ENCODE measurements around the gene CAD. TPM values are rescaled to one million over a fixed set of nuclear protein-coding genes. Genes with fewer than 3 reads are reported as not detected.
"Not testable (repeated sequence)": the region's sequence is repeated elsewhere in the genome, so short reads cannot be mapped to it uniquely, and the experiment has no call there.

CAD gene
- total RNA-seq, 1 donor from 2014 or later: 38.5 TPM

DNA sequence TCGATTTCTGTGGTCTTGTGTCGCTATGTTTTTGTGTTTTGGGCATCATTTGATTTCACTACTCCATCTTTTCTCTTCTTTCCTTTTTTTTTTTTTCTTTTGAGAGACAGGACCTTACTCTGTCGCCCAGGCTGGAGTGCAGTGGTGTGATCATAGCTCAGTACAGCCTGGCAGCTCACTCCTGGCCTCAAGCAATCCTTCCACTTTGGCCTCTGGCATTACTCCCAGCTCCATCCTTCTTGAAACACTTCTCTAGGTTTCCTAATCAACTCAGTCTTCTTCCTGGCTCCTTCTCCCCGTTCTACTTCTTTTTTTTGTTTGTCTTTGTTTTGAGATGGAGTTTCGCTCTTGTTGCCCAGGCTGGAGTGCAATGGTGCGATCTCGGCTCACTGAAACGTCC is 41.8 kb upstream of the CAD start:
- no peaks in the 10 kb centered on the region for H3K9me3 Mint-ChIP-seq (ENCODE audit: unreplicated experiment)
- no peak overlapping the region for H3K4me3 Mint-ChIP-seq (ENCODE audit: unreplicated experiment)
- TF ChIP-seq, protein P1, sequence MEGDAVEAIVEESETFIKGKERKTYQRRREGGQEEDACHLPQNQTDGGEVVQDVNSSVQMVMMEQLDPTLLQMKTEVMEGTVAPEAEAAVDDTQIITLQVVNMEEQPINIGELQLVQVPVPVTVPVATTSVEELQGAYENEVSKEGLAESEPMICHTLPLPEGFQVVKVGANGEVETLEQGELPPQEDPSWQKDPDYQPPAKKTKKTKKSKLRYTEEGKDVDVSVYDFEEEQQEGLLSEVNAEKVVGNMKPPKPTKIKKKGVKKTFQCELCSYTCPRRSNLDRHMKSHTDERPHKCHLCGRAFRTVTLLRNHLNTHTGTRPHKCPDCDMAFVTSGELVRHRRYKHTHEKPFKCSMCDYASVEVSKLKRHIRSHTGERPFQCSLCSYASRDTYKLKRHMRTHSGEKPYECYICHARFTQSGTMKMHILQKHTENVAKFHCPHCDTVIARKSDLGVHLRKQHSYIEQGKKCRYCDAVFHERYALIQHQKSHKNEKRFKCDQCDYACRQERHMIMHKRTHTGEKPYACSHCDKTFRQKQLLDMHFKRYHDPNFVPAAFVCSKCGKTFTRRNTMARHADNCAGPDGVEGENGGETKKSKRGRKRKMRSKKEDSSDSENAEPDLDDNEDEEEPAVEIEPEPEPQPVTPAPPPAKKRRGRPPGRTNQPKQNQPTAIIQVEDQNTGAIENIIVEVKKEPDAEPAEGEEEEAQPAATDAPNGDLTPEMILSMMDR (IDR thresholded peaks at IDR 0.05; ENCODE audit: partially characterized antibody, unreplicated experiment): no peak
- H3K36me3 Mint-ChIP-seq (ENCODE audit: unreplicated experiment): no peaks in the 10 kb centered on the region
- no peaks in the 10 kb centered on the region for H3K4me1 Mint-ChIP-seq (ENCODE audit: low read depth, unreplicated experiment)
- no peak overlapping the region for H3K27ac Mint-ChIP-seq (ENCODE audit: unreplicated experiment)
- peaks cover 5% of the 10 kb centered on the region for H3K27me3 Mint-ChIP-seq (ENCODE audit: unreplicated experiment)
- DNase-seq: no peak

DNA sequence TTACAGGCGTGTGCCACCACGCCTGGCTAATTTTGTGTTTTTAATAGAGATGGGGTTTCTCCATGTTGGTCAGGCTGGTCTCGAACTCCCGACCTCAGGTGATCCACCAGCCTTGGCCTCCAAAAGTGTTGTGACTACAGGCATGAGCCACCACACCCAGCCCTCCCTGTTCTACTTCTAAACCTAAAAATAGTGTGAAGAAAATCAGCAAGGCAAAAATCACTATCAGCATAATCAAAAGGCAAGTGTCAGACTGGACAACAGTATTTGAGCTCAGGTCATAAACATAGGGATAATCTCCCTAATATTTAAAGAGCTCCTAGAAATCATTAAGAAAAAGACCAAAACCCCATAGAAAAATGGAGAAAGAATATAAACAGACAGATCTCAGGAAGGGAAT is 41.4 kb upstream of the CAD start:
- DNase-seq; H3K4me1 Mint-ChIP-seq (ENCODE audit: low read depth, unreplicated experiment); H3K36me3 Mint-ChIP-seq (ENCODE audit: unreplicated experiment); H3K27me3 Mint-ChIP-seq (ENCODE audit: unreplicated experiment); H3K9me3 Mint-ChIP-seq (ENCODE audit: unreplicated experiment); H3K27ac Mint-ChIP-seq (ENCODE audit: unreplicated experiment); H3K4me3 Mint-ChIP-seq (ENCODE audit: unreplicated experiment): not testable (repeated sequence)

DNA sequence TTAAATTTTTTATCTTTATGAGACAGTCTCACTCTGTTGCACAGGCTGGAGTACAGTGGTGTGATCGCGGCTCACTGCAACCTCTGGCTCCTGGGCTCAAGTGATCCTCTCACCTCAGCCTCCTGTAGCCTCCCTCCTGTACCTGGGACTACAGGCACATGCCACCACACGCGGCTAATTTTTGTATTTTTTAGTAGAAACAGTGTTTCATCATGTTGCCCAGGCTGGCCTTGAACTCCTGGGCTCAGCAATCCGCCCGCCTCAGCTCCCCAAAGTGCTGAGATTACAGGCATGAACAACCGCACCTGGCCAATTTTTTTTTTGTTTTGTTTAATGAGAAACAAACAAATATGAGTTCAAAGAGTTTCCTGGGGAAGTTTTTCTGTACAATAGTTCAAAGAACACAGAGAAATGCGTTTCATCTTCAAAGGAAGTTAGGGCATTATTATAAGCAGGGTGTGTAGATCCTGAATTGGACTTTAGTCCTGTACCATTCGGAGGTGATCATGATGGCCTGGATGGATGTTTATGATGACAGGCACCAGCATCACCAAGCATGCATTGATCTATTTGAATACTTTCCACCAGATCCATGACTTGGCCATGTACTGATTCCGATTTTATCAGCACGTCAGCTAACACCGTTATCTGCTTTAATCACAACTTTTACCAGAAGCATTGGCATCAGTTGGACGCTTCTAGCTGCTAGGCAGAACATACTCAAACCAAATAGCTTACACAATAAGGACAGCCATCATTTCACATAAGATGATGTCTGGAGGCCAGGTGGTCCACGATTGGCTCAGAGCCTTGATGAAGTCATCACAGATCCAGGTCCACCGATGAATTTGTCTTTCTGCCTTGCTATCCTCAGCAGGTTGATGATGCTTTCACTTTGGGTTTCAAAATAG is 39.5 kb upstream of the CAD start:
- Mint-ChIP-seq H3K4me1 (ENCODE audit: low read depth, unreplicated experiment) (no peaks in the 10 kb centered on the region), H3K27ac (ENCODE audit: unreplicated experiment) (no peak overlapping the region), H3K36me3 (ENCODE audit: unreplicated experiment) (no peaks in the 10 kb centered on the region), H3K4me3 (ENCODE audit: unreplicated experiment) (no peak overlapping the region), H3K27me3 (ENCODE audit: unreplicated experiment) (peaks cover 5% of the 10 kb centered on the region), H3K9me3 (ENCODE audit: unreplicated experiment) (no peaks in the 10 kb centered on the region)
- TF ChIP-seq, protein P1 (IDR thresholded peaks at IDR 0.05; ENCODE audit: partially characterized antibody, unreplicated experiment): no peak
- no peak for DNase-seq

DNA sequence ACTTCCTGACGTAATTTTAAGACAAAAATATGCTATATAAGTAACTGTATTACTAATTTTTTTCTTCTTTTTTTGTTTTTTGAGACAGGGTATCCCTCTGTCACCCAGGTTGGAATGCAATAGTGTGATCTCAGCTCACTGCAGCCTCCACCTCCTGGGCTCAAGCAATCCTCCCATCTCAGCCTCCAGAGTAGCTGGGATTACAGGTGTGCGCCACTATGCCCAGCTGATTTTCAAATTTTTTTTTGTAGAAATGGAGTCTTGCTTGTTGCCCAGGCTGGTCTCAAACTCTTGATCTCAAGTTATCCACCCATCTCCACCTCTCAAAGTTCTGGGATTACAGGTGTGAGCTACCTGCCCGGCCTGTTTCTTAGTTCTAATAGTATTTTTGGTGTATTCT is 38.7 kb upstream of the CAD start:
- Mint-ChIP-seq H3K36me3 (ENCODE audit: unreplicated experiment) (no peaks in the 10 kb centered on the region), H3K27ac (ENCODE audit: unreplicated experiment) (no peak overlapping the region), H3K4me1 (ENCODE audit: low read depth, unreplicated experiment) (no peaks in the 10 kb centered on the region), H3K27me3 (ENCODE audit: unreplicated experiment) (peaks cover 5% of the 10 kb centered on the region), H3K9me3 (ENCODE audit: unreplicated experiment) (no peaks in the 10 kb centered on the region), H3K4me3 (ENCODE audit: unreplicated experiment) (no peak overlapping the region)
- no peak for DNase-seq
- TF ChIP-seq, protein P1 (IDR thresholded peaks at IDR 0.05; ENCODE audit: partially characterized antibody, unreplicated experiment): no peak

DNA sequence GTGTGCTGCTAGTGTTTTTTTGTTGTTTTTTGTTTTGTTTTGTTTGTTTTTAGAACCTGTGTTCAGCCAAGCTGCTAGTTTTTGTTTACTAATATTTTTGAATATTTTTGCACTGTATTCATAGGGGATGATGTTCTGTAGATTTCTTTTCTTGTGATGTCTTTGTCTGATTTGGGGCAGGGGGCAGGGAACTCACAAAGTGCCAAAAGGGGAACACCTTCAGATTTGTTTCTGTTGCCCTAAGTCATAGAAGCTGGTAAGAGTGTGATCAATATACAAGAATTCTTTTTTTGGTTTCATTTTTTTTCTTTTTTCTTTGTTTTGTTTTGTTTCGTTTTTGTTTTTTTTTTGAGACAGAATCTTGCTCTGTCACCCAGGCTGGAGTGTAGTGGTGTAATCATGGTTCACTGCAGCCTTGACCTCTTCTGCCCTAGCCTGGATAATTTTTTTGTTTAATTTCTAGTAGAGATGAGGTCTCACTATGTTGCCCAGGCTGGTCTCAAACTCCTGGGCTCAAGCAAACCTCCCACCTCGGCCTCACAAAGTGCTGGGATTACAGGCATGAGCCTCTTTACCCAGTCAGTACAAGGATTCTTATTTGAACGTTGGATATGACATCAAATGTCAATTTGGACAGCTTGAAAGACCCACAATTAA is 37.7 kb upstream of the CAD start:
- Mint-ChIP-seq H3K27ac (ENCODE audit: unreplicated experiment) (no peak overlapping the region), H3K9me3 (ENCODE audit: unreplicated experiment) (no peaks in the 10 kb centered on the region), H3K4me3 (ENCODE audit: unreplicated experiment) (no peak overlapping the region), H3K27me3 (ENCODE audit: unreplicated experiment) (peaks cover 5% of the 10 kb centered on the region), H3K36me3 (ENCODE audit: unreplicated experiment) (no peaks in the 10 kb centered on the region), H3K4me1 (ENCODE audit: low read depth, unreplicated experiment) (peaks cover 3% of the 10 kb centered on the region)
- TF ChIP-seq, protein P1 (IDR thresholded peaks at IDR 0.05; ENCODE audit: partially characterized antibody, unreplicated experiment): no peak
- DNase-seq: no peak
